Activated B cell treated with CpG ODN at 0.5 μM for 24 hours (primary cell): ENCODE data around the gene TLX2. TPM values are rescaled to one million over a fixed set of nuclear protein-coding genes. Genes with fewer than 3 reads are reported as not detected.

Experiments
- ATAC-seq: fragments of 200-7000 bp; cut with Tn5 transposase; one replicate; pipeline ENCODE4 v1.10.0; 2021; ENCODE audit warnings: low read depth, mild to moderate bottlenecking, moderate library complexity
- CTCF ChIA-PET: fragments of 350-600 bp; sonication (Branson Sonifier 250); formaldehyde crosslinking; loops from one replicate; lab custom pipeline; 2021; ENCODE audit warnings: antibody characterized with exemption; lab: Charles Lee
- POLR2A ChIA-PET: fragments of 350-600 bp; sonication (Branson Sonifier 250); formaldehyde crosslinking; loops from one replicate; lab custom pipeline; 2021; ENCODE audit warnings: antibody characterized with exemption; lab: Charles Lee
- DNase-seq: peaks from one replicate; pipeline ENCODE4 v3.0.0; 2022
- H3K27ac Mint-ChIP-seq: one replicate; pipeline ENCODE4 v1.8.0; 2020; ENCODE audit warnings: mixed read lengths
- H3K27me3 Mint-ChIP-seq: one replicate; pipeline ENCODE4 v1.8.0; 2021; ENCODE audit warnings: mixed read lengths
- H3K36me3 Mint-ChIP-seq: one replicate; pipeline ENCODE4 v1.8.0; 2021; ENCODE audit warnings: low read depth, mixed read lengths
- H3K4me1 Mint-ChIP-seq: one replicate; pipeline ENCODE4 v1.8.0; 2021; ENCODE audit warnings: mixed read lengths
- H3K4me3 Mint-ChIP-seq: one replicate; pipeline ENCODE4 v1.8.0; 2020; ENCODE audit warnings: mild to moderate bottlenecking, mixed read lengths
- H3K9me3 Mint-ChIP-seq: one replicate; pipeline ENCODE4 v1.8.0; 2020; ENCODE audit warnings: mixed read lengths
- CTCF ChIP-seq: fragments of 200-600 bp; IDR thresholded peaks from one replicate; pipeline ENCODE4 v1.8.0; 2022; ENCODE audit warnings: antibody characterized with exemption, mild to moderate bottlenecking
- intact Hi-C: fragments of 100-400 bp; cut with micrococcal nuclease; formaldehyde crosslinking; loops from one replicate; pipeline ENCODE4 v1.15.1; 2024
- total RNA-seq: library from RNA; stranded (reverse); gene quantifications from 2 replicates; pipeline ENCODE4 v1.2.3, GENCODE V29; 2022

The TLX2 gene
- total RNA-seq, 1 donor from 2014 or later: not detected

GRCh38 chr2:74502720-74503505 lies 11.3 kb upstream of the TLX2 start:
- H3K9me3 Mint-ChIP-seq: no peaks in the 10 kb centered on the region
- H3K27me3 Mint-ChIP-seq: peaks cover 38% of the 10 kb centered on the region
- peak overlapping the region; percentile 81 for H3K4me3 Mint-ChIP-seq
- ATAC-seq (peak; percentile 39), DNase-seq (peak; percentile 67)
- H3K4me1 Mint-ChIP-seq: peaks cover 70% of the 10 kb centered on the region
- CTCF ChIA-PET: interaction anchor here (0.7 to 2.5 kb wide), 6 partner anchors 17 to 86 kb away, joined by 3 to 12 read pairs (median 4); partner anchors contain the start of genes CCDC142 and TTC31
- H3K27ac Mint-ChIP-seq: peak overlapping the region; percentile 63
- no peak for TF ChIP-seq CTCF
- POLR2A ChIA-PET: interaction anchor here (0.7 to 2.8 kb wide), 9 partner anchors 12 to 82 kb away, joined by 3 to 35 read pairs (median 5); partner anchors contain the start of genes AUP1, CCDC142, HTRA2 and MRPL53
- H3K36me3 Mint-ChIP-seq: peaks cover 33% of the 10 kb centered on the region
- intact Hi-C loops: loop anchor here (1.0 to 10.0 kb wide), 5 partner anchors 20 to 332 kb away; partner anchors contain the start of genes C2orf81, HK2, SEMA4F and TTC31

GRCh38 chr2:74503506-74504475 lies 10.5 kb upstream of the TLX2 start:
- no peaks in the 10 kb centered on the region for H3K9me3 Mint-ChIP-seq
- peaks cover 33% of the 10 kb centered on the region for H3K36me3 Mint-ChIP-seq
- intact Hi-C loops: loop anchor here (1.0 to 10.0 kb wide), 5 partner anchors 20 to 331 kb away; partner anchors contain the start of genes C2orf81, HK2, SEMA4F and TTC31
- DNase-seq (no peak), ATAC-seq (no peak)
- no peak for TF ChIP-seq CTCF
- peak overlapping the region; percentile 63 for H3K27ac Mint-ChIP-seq
- H3K4me1 Mint-ChIP-seq: peaks cover 70% of the 10 kb centered on the region
- H3K27me3 Mint-ChIP-seq: peaks cover 31% of the 10 kb centered on the region
- CTCF ChIA-PET: interaction anchor here (0.7 to 2.5 kb wide), 8 partner anchors 16 to 86 kb away, joined by 3 to 12 read pairs (median 4); partner anchors contain the start of genes CCDC142, MRPL53 and TTC31
- H3K4me3 Mint-ChIP-seq: peak overlapping the region; percentile 81
- POLR2A ChIA-PET: interaction anchor here (0.7 to 2.8 kb wide), 13 partner anchors 9 to 85 kb away, joined by 3 to 35 read pairs (median 5); partner anchors contain the start of genes AUP1, CCDC142, DQX1 and HTRA2

- no peak overlapping the region for H3K27ac Mint-ChIP-seq
- peaks cover 26% of the 10 kb centered on the region for H3K27me3 Mint-ChIP-seq
- H3K4me1 Mint-ChIP-seq: peaks cover 65% of the 10 kb centered on the region
- ATAC-seq (no peak), DNase-seq (no peak)
- intact Hi-C loops: loop anchor here (10.0 kb wide), 2 partner anchors 150 to 330 kb away; partner anchors contain the start of genes HK2 and SEMA4F
- ChIA-PET POLR2A (interaction anchor here (1.1 to 2.8 kb wide), 5 partner anchors 11 to 84 kb away, joined by 3 to 35 read pairs (median 4); partner anchors contain the start of genes AUP1, DQX1, HTRA2 and INO80B), CTCF (interaction anchor here (1.0 to 2.5 kb wide), 3 partner anchors 32 to 85 kb away, joined by 3 to 12 read pairs (median 8); partner anchors contain the start of gene MRPL53)
- H3K9me3 Mint-ChIP-seq: no peaks in the 10 kb centered on the region
- peak overlapping the region; percentile 63 for H3K4me3 Mint-ChIP-seq
- no peak for TF ChIP-seq CTCF
- peaks cover 33% of the 10 kb centered on the region for H3K36me3 Mint-ChIP-seq
These were observed 9.7 kb upstream of the TLX2 start for GRCh38 chr2:74504591-74504990.

- H3K36me3 Mint-ChIP-seq: peaks cover 33% of the 10 kb centered on the region
- ATAC-seq: no peak
These were observed 8.6 kb upstream of the TLX2 start for GRCh38 chr2:74505448-74506246.

More at GRCh38 chr2:74505448-74506246, 8.6 kb upstream of the TLX2 start:
- TF ChIP-seq CTCF: no peak
- H3K9me3 Mint-ChIP-seq: no peaks in the 10 kb centered on the region
- POLR2A ChIA-PET: interaction anchor here (2.7 to 5.6 kb wide), 3 partner anchors 10 to 25 kb away, joined by 18 to 63 read pairs (median 35); partner anchors contain the start of genes AUP1, HTRA2 and TLX2
- DNase-seq: no peak
- H3K27me3 Mint-ChIP-seq: peaks cover 28% of the 10 kb centered on the region
- no peak overlapping the region for H3K4me3 Mint-ChIP-seq
- CTCF ChIA-PET: interaction anchor here (1.4 to 3.2 kb wide), 4 partner anchors 23 to 83 kb away, joined by 4 to 30 read pairs (median 14); partner anchors contain the start of genes CCDC142 and TTC31
- H3K27ac Mint-ChIP-seq: no peak overlapping the region
- intact Hi-C loops: loop anchor here (10.0 kb wide), 2 partner anchors 149 to 329 kb away; partner anchors contain the start of genes HK2 and SEMA4F
- H3K4me1 Mint-ChIP-seq: peaks cover 58% of the 10 kb centered on the region
